OCI-LY3 (cell line): ENCODE data around the gene SDC1.

Experiments
- H2AFZ ChIP-seq: fragments of 200-600, 300-600 bp; shearing (Covaris generic); 2 replicates; pipeline ENCODE4 v1.6.0; 2014; ENCODE audit warnings: antibody characterized with exemption, low read depth, low read length
- H3K27ac ChIP-seq: fragments of 200-600, 300-600 bp; sonication (generic); 2 replicates; pipeline ENCODE4 v1.5.1; 2014; ENCODE audit warnings: mild to moderate bottlenecking, low read length, moderate library complexity, mixed read lengths
- H3K27me3 ChIP-seq: fragments of 200-600, 300-600 bp; sonication (generic); 2 replicates; pipeline ENCODE4 v1.6.1; 2014; ENCODE audit warnings: low read depth, low read length, mixed read lengths
- H3K36me3 ChIP-seq: fragments of 200-600, 300-600 bp; sonication (generic); replicated peaks from 2 replicates; pipeline ENCODE3; 2014; ENCODE audit warnings: low read depth, low read length, mixed read lengths
- H3K4me1 ChIP-seq: fragments of 300-600, 200-600 bp; sonication (generic); 2 replicates; pipeline ENCODE4 v1.6.1; 2014; ENCODE audit warnings: low read length, mixed read lengths
- H3K4me2 ChIP-seq: fragments of 200-600, 300-600 bp; sonication (generic); 2 replicates; pipeline ENCODE4 v1.6.1; 2014; ENCODE audit warnings: low read length, mixed read lengths
- H3K4me3 ChIP-seq: fragments of 300-600, 200-600 bp; sonication (generic); 2 replicates; pipeline ENCODE4 v1.5.1; 2014; ENCODE audit warnings: antibody characterized with exemption, mild to moderate bottlenecking, low read length, moderate library complexity
- H3K79me2 ChIP-seq: fragments of 300-600, 200-600 bp; shearing (Covaris generic); 2 replicates; pipeline ENCODE4 v1.6.1; 2014; ENCODE audit warnings: mild to moderate bottlenecking, low read length, mixed read lengths
- H3K9ac ChIP-seq: fragments of 300-600, 200-600 bp; shearing (Covaris generic); 2 replicates; pipeline ENCODE4 v1.6.0; 2014; ENCODE audit warnings: mild to moderate bottlenecking, low read length, moderate library complexity
- H3K9me3 ChIP-seq: fragments of 200-600, 300-600 bp; shearing (Covaris generic); 2 replicates; pipeline ENCODE4 v1.6.1; 2014; ENCODE audit warnings: low read length, mixed read lengths; ENCODE audit not compliant: insufficient read depth
- H4K20me1 ChIP-seq: fragments of 200-600, 300-600 bp; sonication (generic); 2 replicates; pipeline ENCODE4 v1.6.1; 2016; ENCODE audit warnings: low read length, mixed read lengths; ENCODE audit not compliant: insufficient read depth
- EZH2phosphoT487 ChIP-seq: fragments of 200-600 bp; shearing (Covaris generic); IDR thresholded peaks from 2 replicates; pipeline ENCODE4 v1.6.1; 2018; ENCODE audit warnings: antibody characterized with exemption, mixed run types, low read depth
- TF ChIP-seq, protein P1 (sequence below): fragments of 200-600, 300-600 bp; sonication (generic); IDR thresholded peaks from 2 replicates; pipeline ENCODE4 v1.5.1; 2014; ENCODE audit warnings: antibody characterized with exemption, low read length, low read depth

Gene SDC1

GRCh38 chr2:20167356-20167755 is 57.6 kb downstream of the SDC1 start:
- Histone ChIP-seq H3K9me3 (no peaks in the 10 kb centered on the region), H3K79me2 (no peaks in the 10 kb centered on the region), H3K27me3 (no peaks in the 10 kb centered on the region), H3K27ac (no peak overlapping the region), H2AFZ (no peak overlapping the region), H4K20me1 (no peaks in the 10 kb centered on the region), H3K4me2 (no peak overlapping the region), H3K4me3 (no peak overlapping the region), H3K36me3 (no peaks in the 10 kb centered on the region), H3K4me1 (no peaks in the 10 kb centered on the region), H3K9ac (no peak overlapping the region)
- no peak for TF ChIP-seq EZH2phosphoT487

DNA sequence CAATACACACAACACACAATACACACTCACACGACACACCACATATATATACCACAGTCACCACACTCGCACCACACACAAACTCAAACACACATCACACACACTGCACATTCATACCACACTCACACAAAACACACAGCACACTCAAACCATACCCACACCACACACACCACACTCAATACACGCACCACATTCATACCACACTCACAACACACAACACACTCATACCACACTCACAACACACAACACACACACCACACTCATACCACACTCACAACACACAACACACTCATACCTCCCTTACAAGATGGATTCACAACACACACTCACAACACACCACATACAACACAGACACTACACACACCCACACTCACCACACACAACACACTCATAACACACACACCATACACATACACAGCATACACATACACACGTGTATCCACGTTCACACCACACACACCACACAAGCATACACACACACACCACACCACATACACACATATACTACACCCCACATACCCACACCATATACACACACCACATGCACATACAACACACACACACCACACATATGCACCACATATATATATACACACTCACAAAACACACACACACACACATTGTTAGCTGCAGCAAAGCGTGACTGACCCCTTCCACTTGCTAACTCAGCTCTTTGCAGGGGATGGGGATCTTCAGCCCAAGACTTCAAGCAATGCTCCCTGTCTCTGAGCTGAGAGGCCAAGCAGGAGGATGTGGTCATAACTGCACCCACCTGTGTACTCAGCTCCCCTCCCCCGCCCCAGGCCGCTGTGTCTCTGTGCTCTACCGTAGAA is 59.0 kb downstream of the SDC1 start:
- H2AFZ ChIP-seq = no peak overlapping the region
- TF ChIP-seq EZH2phosphoT487 = no peak
- TF ChIP-seq, protein P1, sequence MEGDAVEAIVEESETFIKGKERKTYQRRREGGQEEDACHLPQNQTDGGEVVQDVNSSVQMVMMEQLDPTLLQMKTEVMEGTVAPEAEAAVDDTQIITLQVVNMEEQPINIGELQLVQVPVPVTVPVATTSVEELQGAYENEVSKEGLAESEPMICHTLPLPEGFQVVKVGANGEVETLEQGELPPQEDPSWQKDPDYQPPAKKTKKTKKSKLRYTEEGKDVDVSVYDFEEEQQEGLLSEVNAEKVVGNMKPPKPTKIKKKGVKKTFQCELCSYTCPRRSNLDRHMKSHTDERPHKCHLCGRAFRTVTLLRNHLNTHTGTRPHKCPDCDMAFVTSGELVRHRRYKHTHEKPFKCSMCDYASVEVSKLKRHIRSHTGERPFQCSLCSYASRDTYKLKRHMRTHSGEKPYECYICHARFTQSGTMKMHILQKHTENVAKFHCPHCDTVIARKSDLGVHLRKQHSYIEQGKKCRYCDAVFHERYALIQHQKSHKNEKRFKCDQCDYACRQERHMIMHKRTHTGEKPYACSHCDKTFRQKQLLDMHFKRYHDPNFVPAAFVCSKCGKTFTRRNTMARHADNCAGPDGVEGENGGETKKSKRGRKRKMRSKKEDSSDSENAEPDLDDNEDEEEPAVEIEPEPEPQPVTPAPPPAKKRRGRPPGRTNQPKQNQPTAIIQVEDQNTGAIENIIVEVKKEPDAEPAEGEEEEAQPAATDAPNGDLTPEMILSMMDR = no peak
- H4K20me1 ChIP-seq = no peaks in the 10 kb centered on the region
- H3K4me1 ChIP-seq = no peaks in the 10 kb centered on the region
- no peak overlapping the region for H3K4me3 ChIP-seq
- 0 out of 2 replicates have a peak, but pooled peaks cover 5% of the 10 kb centered on the region for H3K27me3 ChIP-seq
- no peaks in the 10 kb centered on the region for H3K9me3 ChIP-seq
- no peak overlapping the region for H3K9ac ChIP-seq
- no peak overlapping the region for H3K4me2 ChIP-seq
- no peaks in the 10 kb centered on the region for H3K79me2 ChIP-seq
- no peaks in the 10 kb centered on the region for H3K36me3 ChIP-seq
- no peak overlapping the region for H3K27ac ChIP-seq

DNA sequence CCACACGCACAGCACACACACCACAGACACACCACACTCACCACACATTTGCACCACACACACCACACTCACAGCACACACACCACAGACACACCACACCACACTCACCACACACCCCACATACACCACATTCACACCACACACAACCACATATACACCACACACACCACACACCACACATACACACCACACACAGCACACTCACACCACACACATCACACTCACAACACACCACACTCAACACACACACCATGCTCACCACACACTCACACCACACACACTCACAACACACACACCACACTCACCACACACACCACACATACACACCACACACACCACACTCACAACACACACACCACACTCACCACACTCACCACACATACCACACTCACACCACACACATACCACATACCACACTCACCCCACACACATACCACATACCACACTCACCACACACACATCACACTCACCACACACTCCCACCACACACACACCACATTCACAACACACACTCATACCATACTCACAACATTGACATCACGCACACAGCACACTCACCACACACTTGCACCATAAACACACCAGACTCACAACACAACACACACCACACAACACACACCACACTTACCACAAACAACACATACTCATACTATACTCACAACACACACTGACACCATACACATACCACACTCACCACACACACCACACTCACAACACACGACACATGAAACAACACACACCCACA is 60.0 kb downstream of the SDC1 start:
- no peaks in the 10 kb centered on the region for H3K4me1 ChIP-seq
- no peaks in the 10 kb centered on the region for H3K79me2 ChIP-seq
- no peaks in the 10 kb centered on the region for H4K20me1 ChIP-seq
- H3K4me2 ChIP-seq = no peak overlapping the region
- H3K9me3 ChIP-seq = no peaks in the 10 kb centered on the region
- H3K9ac ChIP-seq = no peak overlapping the region
- no peak overlapping the region for H3K4me3 ChIP-seq
- H3K27ac ChIP-seq = no peak overlapping the region
- no peak for TF ChIP-seq EZH2phosphoT487
- TF ChIP-seq, protein P1 = no peak
- H3K27me3 ChIP-seq = peaks cover 7% of the 10 kb centered on the region
- H3K36me3 ChIP-seq = no peaks in the 10 kb centered on the region
- no peak overlapping the region for H2AFZ ChIP-seq

GRCh38 chr2:20164061-20164733 is 60.7 kb downstream of the SDC1 start:
- no peak overlapping the region for H3K4me2 ChIP-seq
- no peaks in the 10 kb centered on the region for H3K4me1 ChIP-seq
- no peak overlapping the region for H3K4me3 ChIP-seq
- no peak overlapping the region for H3K9ac ChIP-seq
- H2AFZ ChIP-seq = no peak overlapping the region
- TF ChIP-seq, protein P1 = no peak
- TF ChIP-seq EZH2phosphoT487 = no peak
- H3K9me3 ChIP-seq = no peaks in the 10 kb centered on the region
- no peaks in the 10 kb centered on the region for H4K20me1 ChIP-seq
- peaks cover 14% of the 10 kb centered on the region for H3K27me3 ChIP-seq
- no peaks in the 10 kb centered on the region for H3K36me3 ChIP-seq
- no peak overlapping the region for H3K27ac ChIP-seq
- H3K79me2 ChIP-seq = no peaks in the 10 kb centered on the region
